Adipose tissue (tissue), 3 donors: ENCODE measurements around the gene CRABP2. TPM values are rescaled to one million over a fixed set of nuclear protein-coding genes. Genes with fewer than 3 reads are reported as not detected.

ENCODE experiments used
- H3K27ac ChIP-seq: one replicate; pipeline ENCODE4 v1.5.1; 2013; ENCODE audit warnings: low read depth, low read length
- WGBS, 3 donors: extraction: QIAGEN DNeasy Blood & Tissue Kit; methylation state at CpG; one replicate each; pipeline ENCODE4 v1.1.7; 2013; 5-methylcytosine and 5-hydroxymethylcytosine counted together
- polyA plus RNA-seq, 3 donors: library from polyadenylated mRNA; stranded (reverse); fragments of 200-250 nt; gene quantifications; one replicate each; pipeline ENCODE4 v1.2.3, GENCODE V29; 2013
- donor health status: healthy with polysubstance abuse.
- donor health status: Bipolar disorder and iron deficiency.
- donor health status: healthy.

Gene CRABP2
- polyA plus RNA-seq, 3 donors = 0.45 to 31.3 (median 3.2) TPM

- H3K27ac ChIP-seq = no peak overlapping the region
- WGBS, 3 donors = 2 to 5% (median 4%) methylated on average over 22 of the region's 22 CpGs
Observed at GRCh38 chr1:156677616-156678596, 27.5 kb downstream of the CRABP2 start.

GRCh38 chr1:156676820-156677615 lies 28.4 kb downstream of the CRABP2 start, which contains the start of gene NES:
NES (minus strand) TSS chr1:156677407; CDS start chr1:156677264, 143 bp downstream.
- 2 to 3% (median 3%) methylated on average over 68 to 70 of the region's 70 CpGs for WGBS, 3 donors
- no peak within 1 kb of the TSS for H3K27ac ChIP-seq

- no peak overlapping the region for H3K27ac ChIP-seq
- WGBS, 3 donors = 19 to 30% (median 19%) methylated on average over 29 to 49 of the region's 49 CpGs
Observed at GRCh38 chr1:156676114-156676819, 29.1 kb downstream of the CRABP2 start.

GRCh38 chr1:156675210-156676113 lies 29.9 kb downstream of the CRABP2 start:
- WGBS, 3 donors = 47 to 55% (median 54%) methylated on average over 16 to 18 of the region's 18 CpGs
- H3K27ac ChIP-seq = no peak overlapping the region

- 53 to 60% (median 57%) methylated on average over 8 of the region's 8 CpGs for WGBS, 3 donors
- no peak overlapping the region for H3K27ac ChIP-seq
Observed at GRCh38 chr1:156673387-156674121, 31.8 kb downstream of the CRABP2 start.

GRCh38 chr1:156671804-156672203 lies 33.6 kb downstream of the CRABP2 start:
- 87 to 94% (median 94%) methylated on average over 2 of the region's 2 CpGs for WGBS, 3 donors

GRCh38 chr1:156670791-156671190 lies 34.6 kb downstream of the CRABP2 start:
- WGBS, 3 donors = 66 to 84% (median 68%) methylated on average over 4 of the region's 4 CpGs
- H3K27ac ChIP-seq = no peak overlapping the region

More at GRCh38 chr1:156671804-156672203, 33.6 kb downstream of the CRABP2 start:
- no peak overlapping the region for H3K27ac ChIP-seq

GRCh38 chr1:156670359-156670758 lies 35.0 kb downstream of the CRABP2 start:
- H3K27ac ChIP-seq = no peak overlapping the region
- 68 to 84% (median 78%) methylated on average over 5 to 6 of the region's 6 CpGs for WGBS, 3 donors

- no peak overlapping the region for H3K27ac ChIP-seq
- WGBS, 3 donors = 58 to 73% (median 65%) methylated on average over 5 of the region's 5 CpGs
Observed at GRCh38 chr1:156669794-156670193, 35.6 kb downstream of the CRABP2 start.

- WGBS, 3 donors = 80 to 82% (median 81%) methylated on average over 17 of the region's 17 CpGs
- no peak overlapping the region for H3K27ac ChIP-seq
Observed at GRCh38 chr1:156668801-156669637, 36.4 kb downstream of the CRABP2 start.

- WGBS, 3 donors = 65 to 86% (median 75%) methylated on average over 8 to 9 of the region's 9 CpGs
- H3K27ac ChIP-seq = peak overlapping the region; percentile 6
Observed at GRCh38 chr1:156667968-156668709, 37.2 kb downstream of the CRABP2 start.

- H3K27ac ChIP-seq = peak overlapping the region; percentile 8
- 46 to 83% (median 48%) methylated on average over 5 of the region's 5 CpGs for WGBS, 3 donors
Observed at GRCh38 chr1:156667610-156667967, 37.8 kb downstream of the CRABP2 start.

GRCh38 chr1:156666862-156667609 lies 38.3 kb downstream of the CRABP2 start:
- WGBS, 3 donors = 69 to 84% (median 79%) methylated on average over 9 of the region's 9 CpGs
- H3K27ac ChIP-seq = peak overlapping the region; percentile 8

- 41 to 73% (median 61%) methylated on average over 3 of the region's 3 CpGs for WGBS, 3 donors
Observed at GRCh38 chr1:156665539-156665938, 39.8 kb downstream of the CRABP2 start.

More at GRCh38 chr1:156665539-156665938, 39.8 kb downstream of the CRABP2 start:
- H3K27ac ChIP-seq = no peak overlapping the region
